Tibial nerve (tissue), 3 donors: ENCODE results near the gene MANEAL.

ENCODE experiments used
- POLR2A ChIP-seq, 2 donors: fragments of 450-650 bp; IDR thresholded peaks; one replicate each; pipeline ENCODE4 v1.6.1; 2017; ENCODE audit warnings: antibody characterized with exemption in 2 of 2, mild to moderate bottlenecking in 2 of 2, moderate library complexity in 2 of 2
- TF ChIP-seq, protein P1 (sequence below), 5 experiments: fragments of 200-600 bp in 3 of 5; fragments of 450-650 bp in 2 of 5; sonication (generic) in 3 of 5; IDR thresholded peaks; one replicate each; pipeline ENCODE4 v1.5.1; 2016 to 2019; ENCODE audit warnings: antibody characterized with exemption in 5 of 5, mild to moderate bottlenecking in 3 of 5, moderate library complexity in 2 of 5

DNA sequence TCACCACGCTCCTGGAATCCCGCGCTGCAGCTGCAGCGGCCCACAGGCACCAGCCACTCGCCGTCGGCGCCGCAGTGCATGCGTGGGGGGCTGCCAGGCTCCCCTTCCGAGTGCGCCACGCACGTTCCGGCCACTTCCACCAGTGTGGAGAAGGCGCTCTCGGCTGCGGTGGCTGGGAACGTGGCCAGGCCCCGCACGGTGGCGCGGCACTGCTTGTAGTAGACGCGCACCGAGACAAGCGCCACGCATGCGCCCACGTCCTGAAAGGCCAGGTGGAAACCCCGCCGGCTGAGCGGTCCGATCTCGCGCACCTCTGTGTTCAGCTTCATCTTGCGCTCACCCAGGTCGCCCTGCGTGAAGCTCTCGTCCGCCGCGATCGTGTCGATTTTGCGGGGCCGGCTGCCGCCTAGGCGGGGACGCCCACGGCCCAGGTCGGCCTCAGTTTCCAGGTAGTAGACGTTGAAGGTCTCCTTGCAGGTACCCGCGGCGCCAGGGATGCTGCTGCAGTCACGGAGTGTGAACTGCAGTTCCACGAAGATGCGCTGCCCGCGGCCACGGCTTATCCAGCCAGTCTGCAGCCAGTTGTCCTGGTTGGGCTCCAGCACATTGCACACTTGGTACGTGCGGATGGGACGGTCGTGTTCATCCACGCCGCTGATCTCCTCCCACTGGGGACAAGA, 32.1 kb upstream of the MANEAL start:
- TF ChIP-seq, protein P1, sequence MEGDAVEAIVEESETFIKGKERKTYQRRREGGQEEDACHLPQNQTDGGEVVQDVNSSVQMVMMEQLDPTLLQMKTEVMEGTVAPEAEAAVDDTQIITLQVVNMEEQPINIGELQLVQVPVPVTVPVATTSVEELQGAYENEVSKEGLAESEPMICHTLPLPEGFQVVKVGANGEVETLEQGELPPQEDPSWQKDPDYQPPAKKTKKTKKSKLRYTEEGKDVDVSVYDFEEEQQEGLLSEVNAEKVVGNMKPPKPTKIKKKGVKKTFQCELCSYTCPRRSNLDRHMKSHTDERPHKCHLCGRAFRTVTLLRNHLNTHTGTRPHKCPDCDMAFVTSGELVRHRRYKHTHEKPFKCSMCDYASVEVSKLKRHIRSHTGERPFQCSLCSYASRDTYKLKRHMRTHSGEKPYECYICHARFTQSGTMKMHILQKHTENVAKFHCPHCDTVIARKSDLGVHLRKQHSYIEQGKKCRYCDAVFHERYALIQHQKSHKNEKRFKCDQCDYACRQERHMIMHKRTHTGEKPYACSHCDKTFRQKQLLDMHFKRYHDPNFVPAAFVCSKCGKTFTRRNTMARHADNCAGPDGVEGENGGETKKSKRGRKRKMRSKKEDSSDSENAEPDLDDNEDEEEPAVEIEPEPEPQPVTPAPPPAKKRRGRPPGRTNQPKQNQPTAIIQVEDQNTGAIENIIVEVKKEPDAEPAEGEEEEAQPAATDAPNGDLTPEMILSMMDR (IDR thresholded peaks at IDR 0.05) = no peak
- TF ChIP-seq POLR2A (IDR thresholded peaks at IDR 0.05) = no peak
